Measurements from ENCODE around the gene PARD3B.

PARD3B gene

GRCh38 chr2:205280596-205281236 is 735.4 kb downstream of the PARD3B start:
- H3K4me3 Mint-ChIP-seq = no peak overlapping the region
- no peaks in the 10 kb centered on the region for H3K36me3 Mint-ChIP-seq (ENCODE audit: insufficient read depth)
- H3K27me3 Mint-ChIP-seq = no peaks in the 10 kb centered on the region
- H3K27ac Mint-ChIP-seq (ENCODE audit: low read depth) = no peak overlapping the region
- ATAC-seq (replicated peaks; ENCODE audit: extremely low read depth, poor library complexity, severe bottlenecking) = no peak
- DNase-seq (ENCODE audit: low spot score in 2 of 2) = no peak
- no peaks in the 10 kb centered on the region for H3K4me1 Mint-ChIP-seq
- peaks cover 10% of the 10 kb centered on the region for H3K9me3 Mint-ChIP-seq

GRCh38 chr2:205283736-205284270 is 738.5 kb downstream of the PARD3B start:
- DNase-seq (ENCODE audit: low spot score in 2 of 2) (no peak), ATAC-seq (replicated peaks; ENCODE audit: extremely low read depth, poor library complexity, severe bottlenecking) (no peak)
- no peaks in the 10 kb centered on the region for H3K9me3 Mint-ChIP-seq
- H3K27me3 Mint-ChIP-seq = no peaks in the 10 kb centered on the region
- no peak overlapping the region for H3K27ac Mint-ChIP-seq (ENCODE audit: low read depth)
- no peaks in the 10 kb centered on the region for H3K36me3 Mint-ChIP-seq (ENCODE audit: insufficient read depth)
- H3K4me3 Mint-ChIP-seq = no peak overlapping the region
- no peaks in the 10 kb centered on the region for H3K4me1 Mint-ChIP-seq

- Mint-ChIP-seq H3K4me1 (no peaks in the 10 kb centered on the region), H3K27ac (ENCODE audit: low read depth) (no peak overlapping the region), H3K4me3 (no peak overlapping the region), H3K36me3 (ENCODE audit: insufficient read depth) (no peaks in the 10 kb centered on the region), H3K27me3 (no peaks in the 10 kb centered on the region), H3K9me3 (no peaks in the 10 kb centered on the region)
- DNase-seq (ENCODE audit: low spot score in 2 of 2) (no peak), ATAC-seq (replicated peaks; ENCODE audit: extremely low read depth, poor library complexity, severe bottlenecking) (no peak)
These were observed 739.1 kb downstream of the PARD3B start for GRCh38 chr2:205284334-205284733.

GRCh38 chr2:205287316-205287715 is 742.0 kb downstream of the PARD3B start:
- Mint-ChIP-seq H3K4me1 (no peaks in the 10 kb centered on the region), H3K36me3 (ENCODE audit: insufficient read depth) (no peaks in the 10 kb centered on the region), H3K4me3 (no peak overlapping the region), H3K27me3 (no peaks in the 10 kb centered on the region), H3K27ac (ENCODE audit: low read depth) (no peak overlapping the region), H3K9me3 (no peaks in the 10 kb centered on the region)
- ATAC-seq (replicated peaks; ENCODE audit: extremely low read depth, poor library complexity, severe bottlenecking) = no peak
- DNase-seq (ENCODE audit: low spot score in 2 of 2) = no peak

GRCh38 chr2:205288686-205289085 is 743.4 kb downstream of the PARD3B start:
- no peak for ATAC-seq (replicated peaks; ENCODE audit: extremely low read depth, poor library complexity, severe bottlenecking)

GRCh38 chr2:205290299-205290698 is 745.0 kb downstream of the PARD3B start:
- ATAC-seq (replicated peaks; ENCODE audit: extremely low read depth, poor library complexity, severe bottlenecking) = no peak
- no peak overlapping the region for H3K27ac Mint-ChIP-seq (ENCODE audit: low read depth)
- no peaks in the 10 kb centered on the region for H3K9me3 Mint-ChIP-seq
- no peaks in the 10 kb centered on the region for H3K36me3 Mint-ChIP-seq (ENCODE audit: insufficient read depth)
- H3K27me3 Mint-ChIP-seq = no peaks in the 10 kb centered on the region
- no peak overlapping the region for H3K4me3 Mint-ChIP-seq
- no peaks in the 10 kb centered on the region for H3K4me1 Mint-ChIP-seq
- DNase-seq (ENCODE audit: low spot score in 2 of 2) = no peak

More at GRCh38 chr2:205288686-205289085, 743.4 kb downstream of the PARD3B start:
- H3K9me3 Mint-ChIP-seq = no peaks in the 10 kb centered on the region
- H3K27me3 Mint-ChIP-seq = no peaks in the 10 kb centered on the region
- no peak overlapping the region for H3K27ac Mint-ChIP-seq (ENCODE audit: low read depth)
- no peaks in the 10 kb centered on the region for H3K36me3 Mint-ChIP-seq (ENCODE audit: insufficient read depth)
- H3K4me1 Mint-ChIP-seq = no peaks in the 10 kb centered on the region
- no peak overlapping the region for H3K4me3 Mint-ChIP-seq
- no peak for DNase-seq (ENCODE audit: low spot score in 2 of 2)

GRCh38 chr2:205292665-205293295 is 747.5 kb downstream of the PARD3B start:
- DNase-seq (ENCODE audit: low spot score in 2 of 2) (no peak), ATAC-seq (replicated peaks; ENCODE audit: extremely low read depth, poor library complexity, severe bottlenecking) (no peak)
- H3K4me3 Mint-ChIP-seq = no peak overlapping the region
- no peak overlapping the region for H3K27ac Mint-ChIP-seq (ENCODE audit: low read depth)
- H3K27me3 Mint-ChIP-seq = no peaks in the 10 kb centered on the region
- H3K36me3 Mint-ChIP-seq (ENCODE audit: insufficient read depth) = no peaks in the 10 kb centered on the region
- H3K9me3 Mint-ChIP-seq = no peaks in the 10 kb centered on the region
- H3K4me1 Mint-ChIP-seq = no peaks in the 10 kb centered on the region

GRCh38 chr2:205293559-205293958 is 748.3 kb downstream of the PARD3B start:
- no peak overlapping the region for H3K27ac Mint-ChIP-seq (ENCODE audit: low read depth)
- DNase-seq (ENCODE audit: low spot score in 2 of 2) = no peak
- H3K36me3 Mint-ChIP-seq (ENCODE audit: insufficient read depth) = no peaks in the 10 kb centered on the region
- no peaks in the 10 kb centered on the region for H3K9me3 Mint-ChIP-seq
- no peaks in the 10 kb centered on the region for H3K4me1 Mint-ChIP-seq
- ATAC-seq (replicated peaks; ENCODE audit: extremely low read depth, poor library complexity, severe bottlenecking) = no peak
- H3K4me3 Mint-ChIP-seq = no peak overlapping the region
- no peaks in the 10 kb centered on the region for H3K27me3 Mint-ChIP-seq

GRCh38 chr2:205296959-205297358 is 751.7 kb downstream of the PARD3B start:
- Mint-ChIP-seq H3K9me3 (no peaks in the 10 kb centered on the region), H3K27me3 (no peaks in the 10 kb centered on the region), H3K27ac (ENCODE audit: low read depth) (no peak overlapping the region), H3K36me3 (ENCODE audit: insufficient read depth) (peaks cover 1% of the 10 kb centered on the region), H3K4me1 (no peaks in the 10 kb centered on the region), H3K4me3 (no peak overlapping the region)
- DNase-seq (ENCODE audit: low spot score in 2 of 2) = no peak
- ATAC-seq (replicated peaks; ENCODE audit: extremely low read depth, poor library complexity, severe bottlenecking) = no peak

- H3K27ac Mint-ChIP-seq (ENCODE audit: low read depth) = no peak overlapping the region
- ATAC-seq (replicated peaks; ENCODE audit: extremely low read depth, poor library complexity, severe bottlenecking) (no peak), DNase-seq (ENCODE audit: low spot score in 2 of 2) (no peak)
- no peaks in the 10 kb centered on the region for H3K4me1 Mint-ChIP-seq
- H3K27me3 Mint-ChIP-seq = no peaks in the 10 kb centered on the region
- no peaks in the 10 kb centered on the region for H3K9me3 Mint-ChIP-seq
- no peak overlapping the region for H3K4me3 Mint-ChIP-seq
- H3K36me3 Mint-ChIP-seq (ENCODE audit: insufficient read depth) = peaks cover 1% of the 10 kb centered on the region
These were observed 752.1 kb downstream of the PARD3B start for GRCh38 chr2:205297368-205297767.

GRCh38 chr2:205297846-205298245 is 752.6 kb downstream of the PARD3B start:
- DNase-seq (ENCODE audit: low spot score in 2 of 2) = no peak
- ATAC-seq (replicated peaks; ENCODE audit: extremely low read depth, poor library complexity, severe bottlenecking) = no peak
- Mint-ChIP-seq H3K27me3 (no peaks in the 10 kb centered on the region), H3K27ac (ENCODE audit: low read depth) (no peak overlapping the region), H3K4me1 (no peaks in the 10 kb centered on the region), H3K9me3 (no peaks in the 10 kb centered on the region), H3K36me3 (ENCODE audit: insufficient read depth) (peaks cover 1% of the 10 kb centered on the region), H3K4me3 (no peak overlapping the region)

GRCh38 chr2:205311201-205311600 is 765.9 kb downstream of the PARD3B start:
- Mint-ChIP-seq H3K27ac (ENCODE audit: low read depth) (no peak overlapping the region), H3K4me1 (no peaks in the 10 kb centered on the region), H3K36me3 (ENCODE audit: insufficient read depth) (no peaks in the 10 kb centered on the region), H3K9me3 (no peaks in the 10 kb centered on the region), H3K27me3 (no peaks in the 10 kb centered on the region), H3K4me3 (no peak overlapping the region)
- ATAC-seq (replicated peaks; ENCODE audit: extremely low read depth, poor library complexity, severe bottlenecking) (no peak), DNase-seq (ENCODE audit: low spot score in 2 of 2) (no peak)

- ATAC-seq (replicated peaks; ENCODE audit: extremely low read depth, poor library complexity, severe bottlenecking) = no peak
- Mint-ChIP-seq H3K4me3 (no peak overlapping the region), H3K27ac (ENCODE audit: low read depth) (no peak overlapping the region), H3K27me3 (no peaks in the 10 kb centered on the region), H3K4me1 (no peaks in the 10 kb centered on the region), H3K36me3 (ENCODE audit: insufficient read depth) (no peaks in the 10 kb centered on the region), H3K9me3 (peaks cover 5% of the 10 kb centered on the region)
- DNase-seq (ENCODE audit: low spot score in 2 of 2) = no peak
These were observed 776.0 kb downstream of the PARD3B start for GRCh38 chr2:205321231-205321630.
